ENCODE data around the gene HOXD9. TPM values are rescaled to one million over a fixed set of nuclear protein-coding genes. Genes with fewer than 3 reads are reported as not detected.

The HOXD9 gene
- total RNA-seq, 4 donors from 2014 or later, result 3.8 to 78.1 (median 46.4) TPM

GRCh38 chr2:176137906-176138305 is 15.4 kb downstream of the HOXD9 start:
- H3K4me3 ChIP-seq, result peak overlapping the region; percentile 72 to 85
- H3K9me3 ChIP-seq, result no peaks in the 10 kb centered on the region
- peak; percentile 36 to 58 for DNase-seq
- no peaks in the 10 kb centered on the region for H3K27me3 ChIP-seq
- H3K4me1 ChIP-seq, result peaks cover 3 to 20% of the 10 kb centered on the region in 2 donors
- TF ChIP-seq POLR2A (IDR thresholded peaks at IDR 0.05) (peak; percentile 17 to 28), CTCF (IDR thresholded peaks at IDR 0.05) (no peak)
- peak overlapping the region; percentile 98 to 99 for H3K27ac ChIP-seq
- H3K36me3 ChIP-seq, result no peaks in the 10 kb centered on the region
- intact Hi-C loops (cut with DNase I; ENCODE audit: low total_unique reads), result no loop called here

DNA sequence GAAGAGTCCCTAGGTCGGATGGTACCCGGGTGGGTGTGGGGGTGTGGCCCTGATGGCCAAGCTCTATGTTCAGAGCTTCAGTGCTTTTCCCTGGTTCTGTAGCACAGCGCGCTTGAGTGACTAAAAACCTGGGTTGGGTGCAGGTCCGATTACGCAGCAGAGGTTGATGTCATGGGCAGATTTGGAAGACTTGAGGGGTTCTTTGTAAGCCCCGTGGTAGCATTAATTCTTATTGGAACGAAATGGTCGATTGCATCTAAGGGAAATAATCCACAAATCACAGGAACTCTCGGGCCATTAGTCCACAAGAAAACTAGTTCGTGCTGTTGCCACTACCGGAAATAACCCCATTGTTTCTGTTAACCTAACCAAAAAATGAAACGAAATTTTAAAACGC is 16.0 kb downstream of the HOXD9 start:
- Histone ChIP-seq H3K27ac (peak overlapping the region; percentile 98 to 99), H3K4me3 (peak overlapping the region; percentile 72 to 85), H3K36me3 (no peaks in the 10 kb centered on the region), H3K27me3 (no peaks in the 10 kb centered on the region), H3K9me3 (no peaks in the 10 kb centered on the region), H3K4me1 (peaks cover 3 to 25% of the 10 kb centered on the region in 2 donors)
- intact Hi-C loops (cut with DNase I; ENCODE audit: low total_unique reads), result no loop called here
- DNase-seq, result peak; percentile 43 to 60
- no peak for TF ChIP-seq CTCF (IDR thresholded peaks at IDR 0.05)
- peak; percentile 4 to 6 for TF ChIP-seq POLR2A (IDR thresholded peaks at IDR 0.05)

- no peaks in the 10 kb centered on the region for H3K27me3 ChIP-seq
- TF ChIP-seq CTCF (IDR thresholded peaks at IDR 0.05), result no peak
- TF ChIP-seq POLR2A (IDR thresholded peaks at IDR 0.05), result no peak
- H3K4me1 ChIP-seq, result peaks cover 3 to 23% of the 10 kb centered on the region in 2 donors
- H3K9me3 ChIP-seq, result no peaks in the 10 kb centered on the region
- intact Hi-C loops (cut with DNase I; ENCODE audit: low total_unique reads), result no loop called here
- peak overlapping the region; percentile 98 to 99 for H3K27ac ChIP-seq
- no peaks in the 10 kb centered on the region for H3K36me3 ChIP-seq
- peak; percentile 28 to 49 for DNase-seq
- H3K4me3 ChIP-seq, result peak overlapping the region; percentile 72 to 85
Observed at GRCh38 chr2:176138923-176139660, 16.6 kb downstream of the HOXD9 start.

DNA sequence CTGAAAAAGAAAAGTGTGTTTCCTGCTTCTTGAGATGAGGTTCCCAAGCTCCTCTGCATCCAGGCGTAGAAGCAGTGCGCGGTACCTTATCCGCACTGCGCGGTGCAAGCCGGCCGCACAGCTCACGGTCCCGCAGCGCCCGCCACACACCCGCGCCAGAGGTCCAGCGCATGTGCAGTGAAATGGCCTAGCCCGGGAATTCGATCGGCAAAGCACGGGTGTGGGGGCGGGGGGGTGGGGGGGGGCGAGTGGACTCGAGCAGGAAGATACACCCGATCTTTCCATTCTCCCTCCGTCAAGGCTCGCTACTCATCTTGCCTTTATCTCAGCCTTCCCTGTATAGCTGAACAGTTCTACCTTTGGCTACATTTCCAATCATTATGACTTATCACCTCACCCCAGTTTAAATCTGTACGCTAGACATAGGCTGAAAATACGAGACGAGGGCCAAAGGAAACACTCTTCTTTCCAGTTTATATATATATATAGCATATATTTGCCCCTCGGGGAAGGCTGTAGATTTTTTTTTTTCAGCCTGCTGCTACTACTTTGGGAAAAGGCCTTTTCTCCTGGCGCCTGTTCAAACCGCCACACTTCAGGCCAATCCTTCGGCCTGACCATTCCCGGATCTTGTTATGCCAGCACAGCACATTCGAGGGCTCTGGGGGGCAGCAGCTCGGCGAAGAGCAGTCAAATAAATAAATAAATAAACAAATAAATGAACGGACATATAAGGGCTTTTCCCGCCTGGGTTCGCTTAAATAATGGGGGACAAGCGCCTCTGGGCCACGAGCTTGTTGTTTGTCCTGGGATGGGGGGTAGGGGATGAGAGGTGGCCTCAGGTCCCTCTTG is 17.4 kb downstream of the HOXD9 start:
- H3K9me3 ChIP-seq, result no peaks in the 10 kb centered on the region
- no peaks in the 10 kb centered on the region for H3K36me3 ChIP-seq
- H3K27me3 ChIP-seq, result no peaks in the 10 kb centered on the region
- peak overlapping the region; percentile 98 to 99 for H3K27ac ChIP-seq
- TF ChIP-seq POLR2A (IDR thresholded peaks at IDR 0.05) (peak in 1 of 2 donors; percentile 23), CTCF (IDR thresholded peaks at IDR 0.05) (no peak)
- intact Hi-C loops (cut with DNase I; ENCODE audit: low total_unique reads), result loop anchor here (5.0 kb wide), 3 partner anchors 317 to 497 kb away; no protein-coding TSS in a partner anchor
- H3K4me3 ChIP-seq, result peak overlapping the region; percentile 72 to 85
- DNase-seq, result peak; percentile 65 to 77
- peaks cover 5 to 16% of the 10 kb centered on the region in 2 donors for H3K4me1 ChIP-seq
